Measurements from ENCODE around the gene ABI3. TPM values are rescaled to one million over a fixed set of nuclear protein-coding genes. Genes with fewer than 3 reads are reported as not detected.

ABI3 gene
- total and polyA plus RNA-seq, 4 donors, result 4.7 to 8.8 (median 5.5) TPM

GRCh38 chr17:49231563-49231894 is 21.0 kb downstream of the ABI3 start:
- Histone ChIP-seq H3K4me1 (ENCODE audit: control insufficient read depth in 4 of 4, insufficient read depth in 4 of 4, low read length in 3 of 4) (peaks cover 0 to 5% (median 3%) of the 10 kb centered on the region in 4 donors), H3K27me3 (ENCODE audit: control insufficient read depth in 4 of 4, insufficient read depth in 4 of 4, low read length in 3 of 4) (no peaks in the 10 kb centered on the region), H3K27ac (ENCODE audit: low read depth in 1 of 2, low read length in 2 of 2) (no peak overlapping the region), H3K9ac (ENCODE audit: low read depth in 1 of 2, low read length in 2 of 2) (no peak overlapping the region), H3K9me3 (ENCODE audit: control insufficient read depth in 4 of 4, low read length in 3 of 4) (no peaks in the 10 kb centered on the region), H3K36me3 (ENCODE audit: control insufficient read depth in 4 of 4, insufficient read depth in 3 of 4, low read depth in 1 of 4, low read length in 3 of 4) (no peaks in the 10 kb centered on the region), H3K4me3 (ENCODE audit: low read depth in 1 of 3, low read length in 3 of 3) (no peak overlapping the region)
- no peak for DNase-seq (ENCODE audit: low spot score)
- 69% methylated on average over 7 of the region's 7 CpGs for WGBS
- TF ChIP-seq HNF4A (conservative IDR thresholded peaks at IDR 0.05) (no peak), HNF4G (IDR thresholded peaks at IDR 0.05) (no peak), MAX (IDR thresholded peaks at IDR 0.05) (no peak), FOXA2 (IDR thresholded peaks at IDR 0.05) (no peak), REST (IDR thresholded peaks at IDR 0.05) (no peak), SP1 (IDR thresholded peaks at IDR 0.05) (no peak), JUND (IDR thresholded peaks at IDR 0.05) (no peak), RXRA (IDR thresholded peaks at IDR 0.05) (no peak), FOXA1 (IDR thresholded peaks at IDR 0.05) (no peak), YY1 (IDR thresholded peaks at IDR 0.05) (no peak), ATF3 (IDR thresholded peaks at IDR 0.05) (no peak), ZBTB33 (IDR thresholded peaks at IDR 0.05) (no peak)

- no peaks in the 10 kb centered on the region for H3K9me3 ChIP-seq (ENCODE audit: control insufficient read depth in 4 of 4, low read length in 3 of 4)
- no peaks in the 10 kb centered on the region for H3K27me3 ChIP-seq (ENCODE audit: control insufficient read depth in 4 of 4, insufficient read depth in 4 of 4, low read length in 3 of 4)
- H3K9ac ChIP-seq (ENCODE audit: low read depth in 1 of 2, low read length in 2 of 2), result no peak overlapping the region
- 84% methylated on average over 5 of the region's 5 CpGs for WGBS
- H3K4me1 ChIP-seq (ENCODE audit: control insufficient read depth in 4 of 4, insufficient read depth in 4 of 4, low read length in 3 of 4), result peaks cover 0 to 5% (median 3%) of the 10 kb centered on the region in 4 donors
- no peaks in the 10 kb centered on the region for H3K36me3 ChIP-seq (ENCODE audit: control insufficient read depth in 4 of 4, insufficient read depth in 3 of 4, low read depth in 1 of 4, low read length in 3 of 4)
- H3K4me3 ChIP-seq (ENCODE audit: low read depth in 1 of 3, low read length in 3 of 3), result no peak overlapping the region
- no peak for DNase-seq (ENCODE audit: low spot score)
- H3K27ac ChIP-seq (ENCODE audit: low read depth in 1 of 2, low read length in 2 of 2), result no peak overlapping the region
- no peak for TF ChIP-seq RXRA (IDR thresholded peaks at IDR 0.05)
- TF ChIP-seq SP1 (IDR thresholded peaks at IDR 0.05), result no peak
- no peak for TF ChIP-seq HNF4A (conservative IDR thresholded peaks at IDR 0.05)
- TF ChIP-seq RAD21 (IDR thresholded peaks at IDR 0.05), result no peak
- TF ChIP-seq FOXA1 (IDR thresholded peaks at IDR 0.05), result no peak
- no peak for TF ChIP-seq FOXA2 (IDR thresholded peaks at IDR 0.05)
- no peak for TF ChIP-seq NR2F2 (IDR thresholded peaks at IDR 0.05)
- no peak for TF ChIP-seq MAX (IDR thresholded peaks at IDR 0.05)
- TF ChIP-seq HNF4G (IDR thresholded peaks at IDR 0.05), result no peak
- TF ChIP-seq EGR1 (IDR thresholded peaks at IDR 0.05; ENCODE audit: low read depth in 2 of 2), result no peak
- no peak for TF ChIP-seq YY1 (IDR thresholded peaks at IDR 0.05)
- TF ChIP-seq ATF3 (IDR thresholded peaks at IDR 0.05), result no peak
- no peak for TF ChIP-seq CTCF (IDR thresholded peaks at IDR 0.05; ENCODE audit: low read depth, low read length, missing input control)
- TF ChIP-seq ZBTB33 (IDR thresholded peaks at IDR 0.05), result no peak
- no peak for TF ChIP-seq TAF1 (conservative IDR thresholded peaks at IDR 0.05)
- no peak for TF ChIP-seq REST (IDR thresholded peaks at IDR 0.05)
Measured at GRCh38 chr17:49234509-49235080, 24.1 kb downstream of the ABI3 start.
